ENCODE results near the gene CCER1. TPM values are rescaled to one million over a fixed set of nuclear protein-coding genes. Genes with fewer than 3 reads are reported as not detected.
A peak's percentile ranks its signal among the peaks of the same experiment; 100 is the strongest.

Gene CCER1
- total RNA-seq, 1 donor from 2014 or later = not detected

GRCh38 chr12:90984114-90984513 is 29.1 kb upstream of the CCER1 start:
- FAIRE-seq = no peak
- no peak overlapping the region for H3K4me3 ChIP-seq (ENCODE audit: low read depth, low read length)

GRCh38 chr12:90982170-90982569 is 27.2 kb upstream of the CCER1 start:
- H3K36me3 ChIP-seq (ENCODE audit: control insufficient read depth, insufficient read depth, low read length) = no peaks in the 10 kb centered on the region
- FAIRE-seq = no peak

More at GRCh38 chr12:90984114-90984513, 29.1 kb upstream of the CCER1 start:
- Histone ChIP-seq H3K27me3 (ENCODE audit: control insufficient read depth, insufficient read depth, low read length) (no peaks in the 10 kb centered on the region), H3K36me3 (ENCODE audit: control insufficient read depth, insufficient read depth, low read length) (no peaks in the 10 kb centered on the region)
- no peak for TF ChIP-seq CTCF (IDR thresholded peaks at IDR 0.05; ENCODE audit: insufficient read depth, low read length, severe bottlenecking)
- DNase-seq (ENCODE audit: low read depth) = no peak

GRCh38 chr12:90979951-90980350 is 25.0 kb upstream of the CCER1 start:
- no peak for TF ChIP-seq CTCF (IDR thresholded peaks at IDR 0.05; ENCODE audit: insufficient read depth, low read length, severe bottlenecking)
- Histone ChIP-seq H3K36me3 (ENCODE audit: control insufficient read depth, insufficient read depth, low read length) (no peaks in the 10 kb centered on the region), H3K27me3 (ENCODE audit: control insufficient read depth, insufficient read depth, low read length) (no peaks in the 10 kb centered on the region), H3K4me3 (ENCODE audit: low read depth, low read length) (no peak overlapping the region)
- no peak for DNase-seq (ENCODE audit: low read depth)
- FAIRE-seq = no peak

More at GRCh38 chr12:90982170-90982569, 27.2 kb upstream of the CCER1 start:
- TF ChIP-seq CTCF (IDR thresholded peaks at IDR 0.05; ENCODE audit: insufficient read depth, low read length, severe bottlenecking) = no peak
- DNase-seq (ENCODE audit: low read depth) = no peak
- Histone ChIP-seq H3K27me3 (ENCODE audit: control insufficient read depth, insufficient read depth, low read length) (no peaks in the 10 kb centered on the region), H3K4me3 (ENCODE audit: low read depth, low read length) (no peak overlapping the region)

GRCh38 chr12:90979019-90979418 is 24.0 kb upstream of the CCER1 start:
- Histone ChIP-seq H3K4me3 (ENCODE audit: low read depth, low read length) (no peak overlapping the region), H3K36me3 (ENCODE audit: control insufficient read depth, insufficient read depth, low read length) (no peaks in the 10 kb centered on the region), H3K27me3 (ENCODE audit: control insufficient read depth, insufficient read depth, low read length) (no peaks in the 10 kb centered on the region)
- no peak for FAIRE-seq
- no peak for DNase-seq (ENCODE audit: low read depth)
- TF ChIP-seq CTCF (IDR thresholded peaks at IDR 0.05; ENCODE audit: insufficient read depth, low read length, severe bottlenecking) = no peak

GRCh38 chr12:90978117-90978770 is 23.3 kb upstream of the CCER1 start:
- no peaks in the 10 kb centered on the region for H3K36me3 ChIP-seq (ENCODE audit: control insufficient read depth, insufficient read depth, low read length)
- no peaks in the 10 kb centered on the region for H3K27me3 ChIP-seq (ENCODE audit: control insufficient read depth, insufficient read depth, low read length)
- FAIRE-seq (no peak), DNase-seq (ENCODE audit: low read depth) (peak; percentile 49)
- H3K4me3 ChIP-seq (ENCODE audit: low read depth, low read length) = no peak overlapping the region
- peak; percentile 57 for TF ChIP-seq CTCF (IDR thresholded peaks at IDR 0.05; ENCODE audit: insufficient read depth, low read length, severe bottlenecking)

- no peak for TF ChIP-seq CTCF (IDR thresholded peaks at IDR 0.05; ENCODE audit: insufficient read depth, low read length, severe bottlenecking)
- no peak for FAIRE-seq
Observed at GRCh38 chr12:90977224-90977623, 22.2 kb upstream of the CCER1 start.

More at GRCh38 chr12:90977224-90977623, 22.2 kb upstream of the CCER1 start:
- Histone ChIP-seq H3K36me3 (ENCODE audit: control insufficient read depth, insufficient read depth, low read length) (no peaks in the 10 kb centered on the region), H3K27me3 (ENCODE audit: control insufficient read depth, insufficient read depth, low read length) (no peaks in the 10 kb centered on the region), H3K4me3 (ENCODE audit: low read depth, low read length) (no peak overlapping the region)
- no peak for DNase-seq (ENCODE audit: low read depth)

All from bronchial epithelial cell (primary cell).